GM19468 (cell line): ENCODE data around the gene CHAD.
"Not testable (repeated sequence)": the region's sequence is repeated elsewhere in the genome, so short reads cannot be mapped to it uniquely, and the experiment has no call there.

Experiments
- ATAC-seq: cut with Tn5 transposase; IDR thresholded peaks from one replicate; pipeline ENCODE4 v1.9.1; 2021; ENCODE audit warnings: mild to moderate bottlenecking, moderate library complexity, moderate number of reproducible peaks; ENCODE audit not compliant: unreplicated experiment; ENCODE audit errors: extremely low read depth

CHAD gene

DNA sequence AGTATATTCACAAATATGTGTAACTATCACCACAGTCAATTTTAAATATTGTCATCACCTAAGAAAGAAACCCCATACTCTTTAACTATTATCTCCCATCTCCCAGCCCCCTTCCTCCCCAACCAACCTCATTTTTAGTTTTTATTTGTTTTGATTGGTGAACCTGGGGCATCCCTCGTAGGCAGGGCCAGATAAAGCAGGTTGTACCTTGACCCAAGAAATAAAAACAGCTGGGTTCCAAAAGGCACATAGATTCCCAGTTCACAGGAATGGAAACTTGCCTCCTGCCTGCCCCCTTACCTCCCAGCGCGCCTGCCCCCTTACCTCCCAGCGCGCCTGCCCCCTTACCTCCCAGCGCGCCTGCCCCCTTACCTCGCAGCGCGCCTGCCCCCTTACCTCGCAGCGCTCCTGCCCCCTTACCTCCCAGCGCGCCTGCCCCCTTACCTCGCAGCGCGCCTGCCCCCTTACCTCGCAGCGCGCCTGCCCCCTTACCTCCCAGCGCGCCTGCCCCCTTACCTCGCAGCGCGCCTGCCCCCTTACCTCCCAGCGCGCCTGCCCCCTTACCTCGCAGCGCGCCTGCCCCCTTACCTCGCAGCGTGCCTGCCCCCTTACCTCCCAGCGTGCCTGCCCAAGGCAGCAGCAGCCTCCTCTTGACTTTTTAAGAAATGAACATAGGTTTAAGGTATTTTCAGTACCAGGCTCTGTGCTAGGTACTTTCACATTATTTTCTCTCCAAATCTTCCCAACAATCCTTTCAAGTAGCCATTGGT, 7.3 kb upstream of the CHAD start:
- not testable (repeated sequence) for ATAC-seq

DNA sequence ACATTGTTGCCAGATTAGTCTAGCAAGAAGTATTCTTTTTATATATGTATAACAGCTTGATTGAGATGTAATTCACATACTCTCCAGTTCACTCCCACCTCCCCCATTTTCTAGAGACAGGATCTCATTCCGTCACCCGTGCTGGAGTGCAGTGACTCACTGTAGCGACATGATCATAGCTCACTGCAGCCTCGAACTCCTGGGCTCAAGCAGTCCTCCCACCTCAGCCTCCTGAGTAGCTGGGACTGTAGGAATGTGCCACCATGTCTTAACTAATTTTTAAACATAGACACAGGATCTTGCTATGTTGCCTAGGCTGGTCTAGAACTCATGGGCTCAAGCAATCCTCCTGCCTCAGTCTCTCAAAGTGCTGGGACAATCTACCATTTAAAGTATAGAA, 6.7 kb upstream of the CHAD start:
- ATAC-seq: no peak

GRCh38 chr17:50474523-50474922, 5.8 kb upstream of the CHAD start:
- ATAC-seq: no peak

- ATAC-seq: no peak
Measured at GRCh38 chr17:50473901-50474300, 5.2 kb upstream of the CHAD start.

- not testable (repeated sequence) for ATAC-seq
Measured at GRCh38 chr17:50472761-50473161, 4.1 kb upstream of the CHAD start.

DNA sequence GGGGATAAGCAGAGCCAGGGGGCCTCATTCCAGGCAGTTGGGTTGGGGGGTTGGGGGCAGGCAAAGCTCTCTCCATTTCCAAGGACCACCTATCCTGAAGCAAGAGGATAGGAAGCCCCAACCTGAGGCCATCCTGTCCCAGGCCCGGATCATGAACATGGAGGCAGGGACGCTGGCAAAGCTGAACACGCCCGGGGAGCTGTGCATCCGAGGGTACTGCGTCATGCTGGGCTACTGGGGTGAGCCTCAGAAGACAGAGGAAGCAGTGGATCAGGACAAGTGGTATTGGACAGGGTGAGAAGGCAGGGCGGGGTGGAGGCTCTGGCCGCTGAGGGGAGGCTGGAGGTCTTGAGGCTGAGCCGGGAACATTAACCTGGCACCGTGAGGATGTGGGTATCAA, 3.6 kb upstream of the CHAD start:
- ATAC-seq: no peak

DNA sequence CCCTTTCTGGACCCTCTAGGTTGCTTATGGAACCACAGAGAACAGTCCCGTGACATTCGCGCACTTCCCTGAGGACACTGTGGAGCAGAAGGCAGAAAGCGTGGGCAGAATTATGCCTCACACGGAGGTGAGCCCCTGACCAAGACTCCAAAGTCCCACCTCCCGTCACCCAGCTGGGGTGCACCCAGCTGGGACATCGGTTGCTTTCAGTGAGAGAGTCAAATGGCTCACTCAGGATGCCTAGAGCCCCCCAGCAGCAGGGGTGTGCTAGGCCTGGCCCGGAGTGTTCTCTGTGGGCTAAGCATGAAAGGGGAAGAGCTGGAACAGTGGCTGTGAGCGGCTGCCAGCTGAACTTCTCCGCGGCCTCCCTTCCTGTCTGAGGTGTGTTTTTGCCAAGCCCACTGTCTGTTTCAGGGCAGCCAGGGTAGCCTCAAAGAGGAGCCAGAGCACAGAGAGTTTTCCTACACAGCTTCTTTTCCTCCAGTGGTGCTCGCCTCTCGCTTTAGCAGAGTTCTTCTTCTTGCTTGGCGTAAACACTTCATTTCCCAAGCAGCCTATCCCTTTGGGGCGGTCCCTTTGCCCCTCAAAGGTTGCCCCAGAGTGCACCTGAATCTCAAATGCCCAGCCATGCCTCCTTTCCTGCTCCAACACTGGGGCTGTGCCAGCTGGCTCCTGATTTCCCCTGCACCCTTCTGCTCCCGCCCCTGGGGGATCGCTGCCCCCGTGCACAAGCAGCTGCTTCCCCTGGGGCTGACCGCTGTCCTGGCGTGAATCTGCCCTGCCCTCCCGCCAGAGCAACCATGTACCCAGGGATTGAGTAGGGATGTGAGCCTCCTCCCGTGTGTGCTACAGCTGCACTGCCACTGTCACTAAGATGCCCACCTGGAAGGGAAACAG, 2.6 kb upstream of the CHAD start:
- ATAC-seq: no peak

GRCh38 chr17:50470426-50470825, 1.7 kb upstream of the CHAD start:
- ATAC-seq: no peak

- ATAC-seq: no peak
Measured at GRCh38 chr17:50469671-50470305, 1.1 kb upstream of the CHAD start.

- ATAC-seq: no peak
Measured at GRCh38 chr17:50469208-50469605, 527 bp upstream of the CHAD start.

DNA sequence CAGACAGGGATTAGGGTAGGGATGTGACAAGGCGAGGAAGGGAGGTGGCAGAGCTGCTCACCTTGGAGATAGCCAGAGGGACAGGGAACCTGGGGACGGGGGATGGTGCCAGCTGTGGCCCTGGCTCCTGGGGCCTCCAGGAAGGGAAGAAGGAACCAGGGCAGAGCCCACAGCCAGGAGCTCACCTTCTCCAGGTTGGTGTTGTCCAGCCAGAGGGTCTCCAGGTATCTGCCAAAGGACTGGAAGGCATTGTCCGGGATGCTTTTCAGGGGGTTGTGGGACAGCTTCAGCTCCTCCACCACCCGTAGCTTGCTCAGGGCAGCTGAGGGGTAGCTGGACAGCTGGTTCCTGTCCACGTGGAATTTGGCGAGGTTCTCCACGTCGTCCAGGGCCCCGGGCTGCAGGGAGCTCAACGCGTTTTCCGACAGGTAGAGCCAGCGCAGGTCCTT, 801 bp downstream of the CHAD start:
- no peak for ATAC-seq

GRCh38 chr17:50467114-50467854, 1.4 kb downstream of the CHAD start:
- no peak for ATAC-seq

DNA sequence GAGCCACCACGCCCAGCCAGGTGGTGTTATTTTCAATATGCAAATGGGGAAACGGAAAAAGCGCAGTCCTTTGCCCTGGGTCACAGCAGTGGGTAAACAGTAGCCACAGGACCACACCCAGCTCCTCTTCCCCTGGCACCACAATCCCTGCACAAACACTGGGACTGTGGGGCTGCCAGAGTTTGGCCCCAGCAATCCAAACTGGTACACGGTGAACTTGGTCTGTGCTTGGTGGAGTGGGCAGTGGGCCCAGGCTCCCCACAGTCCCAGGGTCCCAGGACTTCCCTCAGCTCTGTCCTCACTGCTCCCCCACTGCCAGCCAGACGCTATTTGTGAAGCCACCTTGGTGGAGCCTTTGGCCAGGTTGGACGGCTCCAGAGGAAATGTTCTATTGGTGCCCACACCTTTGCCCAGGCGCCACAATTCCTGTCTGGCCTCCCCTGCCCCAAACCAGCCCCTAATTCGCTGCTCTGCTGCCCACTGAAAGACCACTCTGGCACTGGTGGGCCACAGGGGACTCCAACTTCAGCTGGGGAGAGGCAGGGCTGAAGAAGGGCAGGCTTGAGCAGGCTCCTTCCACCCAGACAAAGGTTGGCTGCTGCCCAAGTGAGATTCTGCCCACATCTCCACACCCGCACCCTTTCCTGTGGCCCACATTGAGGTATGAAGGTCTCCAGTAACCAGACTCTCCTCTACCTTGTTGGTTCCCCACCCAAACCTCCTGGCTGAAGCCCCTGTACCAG, 2.1 kb downstream of the CHAD start:
- no peak for ATAC-seq

DNA sequence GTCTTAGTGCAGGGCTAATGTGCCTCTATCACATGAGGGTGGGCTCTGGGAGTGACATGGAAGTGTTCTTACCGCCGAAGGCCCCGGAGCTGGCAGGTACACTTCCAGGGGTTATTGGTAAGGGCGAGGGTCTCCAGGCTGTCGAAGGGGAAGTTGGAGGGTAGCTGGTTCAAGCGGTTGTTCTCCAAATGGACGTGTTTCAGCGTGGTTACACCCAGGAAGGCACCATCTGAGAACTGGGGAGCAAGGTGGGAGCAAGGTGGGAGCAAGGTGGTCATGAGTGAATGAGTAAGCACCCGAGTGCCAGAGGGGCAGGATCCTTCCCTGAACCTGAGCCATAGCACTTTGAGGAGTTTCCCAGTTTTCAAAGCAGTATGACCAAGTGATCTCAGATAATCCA, 3.0 kb downstream of the CHAD start:
- ATAC-seq: no peak

GRCh38 chr17:50465171-50465570, 3.5 kb downstream of the CHAD start:
- ATAC-seq: no peak

DNA sequence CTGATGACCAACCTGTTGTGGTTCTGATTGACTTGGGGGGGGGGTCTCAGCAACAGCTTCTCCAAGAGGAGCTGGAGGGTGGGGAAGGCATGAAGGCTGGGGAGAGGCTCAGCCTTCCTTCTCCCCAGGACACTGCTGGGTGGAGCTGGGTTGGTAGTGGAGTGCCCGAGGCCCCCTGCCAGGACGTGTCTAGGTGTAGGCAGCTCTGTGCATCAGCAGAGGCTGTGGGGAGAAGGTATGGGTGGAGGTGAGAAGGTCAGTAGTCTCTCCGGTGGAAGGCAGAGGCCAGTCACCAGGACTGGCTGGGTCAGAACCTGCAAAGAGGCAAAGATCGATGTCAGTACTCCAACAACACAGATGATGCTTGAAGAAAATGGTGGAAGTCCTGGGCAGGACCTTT, 3.9 kb downstream of the CHAD start:
- no peak for ATAC-seq

DNA sequence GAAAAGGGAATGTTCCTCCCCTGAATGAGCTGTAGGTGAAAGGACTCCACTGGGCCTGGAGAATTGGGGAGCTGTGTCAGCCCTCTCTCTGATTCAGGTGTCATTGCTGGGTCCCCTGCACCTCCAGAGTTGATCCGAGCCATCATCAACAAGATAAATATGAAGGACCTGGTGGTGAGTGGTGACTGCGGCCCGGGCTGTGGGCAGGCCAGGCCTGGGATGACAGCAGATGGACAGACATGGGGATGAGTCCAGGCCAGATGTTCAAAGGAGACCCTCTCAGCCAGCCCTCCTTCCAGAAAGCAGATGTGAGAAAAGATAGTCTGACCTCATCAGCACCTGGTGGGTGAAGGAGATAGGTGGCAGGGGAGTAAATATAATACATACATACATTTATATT, 4.6 kb downstream of the CHAD start:
- ATAC-seq: no peak

GRCh38 chr17:50462446-50462845, 6.2 kb downstream of the CHAD start:
- no peak for ATAC-seq

DNA sequence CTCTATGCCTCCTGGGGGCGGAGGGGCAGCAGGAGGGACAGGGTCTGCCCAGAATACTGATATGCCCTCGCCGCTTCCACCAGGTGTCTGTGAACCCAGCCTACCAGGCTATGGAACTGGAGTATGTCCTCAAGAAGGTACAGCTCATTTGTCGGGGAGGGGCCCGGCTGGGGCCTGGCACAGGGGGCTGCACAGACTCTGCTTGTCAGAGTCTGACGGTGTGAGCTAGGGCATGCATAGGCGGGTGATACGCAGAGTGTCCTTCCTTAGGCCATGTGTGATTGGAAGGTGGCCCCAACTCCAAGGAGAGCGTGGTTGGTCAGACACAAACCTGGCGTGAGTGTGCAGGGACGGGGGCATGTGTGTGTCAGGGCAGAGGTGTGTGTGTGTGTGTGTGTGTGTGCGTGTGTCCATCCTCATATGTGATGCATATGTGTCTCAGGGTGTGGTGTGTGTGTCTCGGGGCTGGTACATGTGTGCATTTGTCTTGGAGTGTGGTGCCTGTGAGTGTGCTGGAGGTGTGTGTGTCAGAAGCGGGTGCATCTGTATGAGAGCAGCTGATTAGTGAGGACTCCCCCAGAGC, 7.0 kb downstream of the CHAD start:
- no peak for ATAC-seq
